ENCODE results near the gene KCNMB2. TPM values are rescaled to one million over a fixed set of nuclear protein-coding genes. Genes with fewer than 3 reads are reported as not detected.

KCNMB2 gene
- polyA plus RNA-seq, 1 experiment: not detected

DNA sequence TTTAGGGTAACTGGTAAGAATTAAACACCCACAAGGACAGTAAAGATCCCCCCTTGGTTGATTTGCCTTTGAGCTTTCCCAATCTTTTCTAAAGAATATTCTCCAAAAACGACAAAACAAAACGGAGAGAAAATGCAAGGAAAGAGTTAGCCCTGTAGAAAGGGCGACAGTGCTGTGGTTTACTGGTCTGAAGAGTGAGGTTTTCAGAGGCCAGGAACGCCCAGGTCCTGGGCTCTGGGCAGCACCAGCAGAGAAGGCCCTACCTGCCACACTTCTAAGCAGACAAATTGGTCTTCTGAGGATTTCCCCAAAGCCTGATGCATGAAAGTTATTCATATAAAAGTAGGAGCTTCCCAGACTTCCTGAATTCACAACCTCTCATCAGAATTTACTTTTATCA is 119.3 kb downstream of the KCNMB2 start:
- no peak for DNase-seq (ENCODE audit: low read depth)
- Histone ChIP-seq H3K4me3 (ENCODE audit: low read depth, low read length) (no peak overlapping the region), H3K36me3 (ENCODE audit: control insufficient read depth, insufficient read depth, low read length) (no peaks in the 10 kb centered on the region), H3K27me3 (ENCODE audit: control insufficient read depth, insufficient read depth, low read length) (no peaks in the 10 kb centered on the region)
- ChIA-PET POLR2A (interaction anchor here (0.6 kb wide), 1 partner anchor 61 kb away, joined by 5 read pairs; no protein-coding TSS in a partner anchor), CTCF (interaction anchor here (0.6 kb wide), 1 partner anchor 11 kb away, joined by 3 read pairs; no protein-coding TSS in a partner anchor)
- TF ChIP-seq, protein P1, sequence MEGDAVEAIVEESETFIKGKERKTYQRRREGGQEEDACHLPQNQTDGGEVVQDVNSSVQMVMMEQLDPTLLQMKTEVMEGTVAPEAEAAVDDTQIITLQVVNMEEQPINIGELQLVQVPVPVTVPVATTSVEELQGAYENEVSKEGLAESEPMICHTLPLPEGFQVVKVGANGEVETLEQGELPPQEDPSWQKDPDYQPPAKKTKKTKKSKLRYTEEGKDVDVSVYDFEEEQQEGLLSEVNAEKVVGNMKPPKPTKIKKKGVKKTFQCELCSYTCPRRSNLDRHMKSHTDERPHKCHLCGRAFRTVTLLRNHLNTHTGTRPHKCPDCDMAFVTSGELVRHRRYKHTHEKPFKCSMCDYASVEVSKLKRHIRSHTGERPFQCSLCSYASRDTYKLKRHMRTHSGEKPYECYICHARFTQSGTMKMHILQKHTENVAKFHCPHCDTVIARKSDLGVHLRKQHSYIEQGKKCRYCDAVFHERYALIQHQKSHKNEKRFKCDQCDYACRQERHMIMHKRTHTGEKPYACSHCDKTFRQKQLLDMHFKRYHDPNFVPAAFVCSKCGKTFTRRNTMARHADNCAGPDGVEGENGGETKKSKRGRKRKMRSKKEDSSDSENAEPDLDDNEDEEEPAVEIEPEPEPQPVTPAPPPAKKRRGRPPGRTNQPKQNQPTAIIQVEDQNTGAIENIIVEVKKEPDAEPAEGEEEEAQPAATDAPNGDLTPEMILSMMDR (IDR thresholded peaks at IDR 0.05; ENCODE audit: insufficient read depth, low read depth, low read length): no peak

DNA sequence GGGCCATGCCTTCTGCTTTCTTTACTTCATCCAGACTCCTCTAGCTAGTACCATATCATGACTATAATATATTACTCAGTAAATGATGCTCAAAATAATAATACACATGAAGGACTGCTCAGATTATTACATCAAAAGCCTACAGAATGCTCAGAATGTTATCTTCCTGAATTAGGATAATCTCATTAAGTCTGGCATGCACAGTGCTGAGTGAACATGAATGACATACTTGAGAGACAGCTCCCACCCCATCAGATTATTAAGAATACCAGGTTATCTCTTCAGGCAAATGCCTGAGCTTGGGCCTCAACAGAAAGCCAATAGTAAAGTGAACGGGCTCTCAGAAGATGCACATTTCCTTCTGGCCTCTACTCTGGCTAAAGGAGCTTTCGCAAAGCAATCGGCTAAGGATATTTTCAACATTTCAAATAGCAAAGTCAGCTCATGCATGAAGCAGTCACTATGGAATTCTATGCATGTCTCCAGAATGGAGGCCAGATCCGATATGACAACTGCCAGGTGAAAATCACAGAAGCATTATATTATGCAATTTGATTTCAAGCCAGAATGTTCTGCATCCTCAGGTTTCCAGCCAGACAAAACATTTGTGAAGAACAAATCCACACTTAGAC is 122.6 kb downstream of the KCNMB2 start:
- no peaks in the 10 kb centered on the region for H3K27me3 ChIP-seq (ENCODE audit: control insufficient read depth, insufficient read depth, low read length)
- ChIA-PET POLR2A (no interaction called here), CTCF (interaction anchor here (0.8 to 1.3 kb wide), 3 partner anchors 9 to 225 kb away, joined by 3 read pairs; no protein-coding TSS in a partner anchor)
- TF ChIP-seq, protein P1 (IDR thresholded peaks at IDR 0.05; ENCODE audit: insufficient read depth, low read depth, low read length): no peak
- no peak for DNase-seq (ENCODE audit: low read depth)
- H3K36me3 ChIP-seq (ENCODE audit: control insufficient read depth, insufficient read depth, low read length): no peaks in the 10 kb centered on the region
- no peak overlapping the region for H3K4me3 ChIP-seq (ENCODE audit: low read depth, low read length)

DNA sequence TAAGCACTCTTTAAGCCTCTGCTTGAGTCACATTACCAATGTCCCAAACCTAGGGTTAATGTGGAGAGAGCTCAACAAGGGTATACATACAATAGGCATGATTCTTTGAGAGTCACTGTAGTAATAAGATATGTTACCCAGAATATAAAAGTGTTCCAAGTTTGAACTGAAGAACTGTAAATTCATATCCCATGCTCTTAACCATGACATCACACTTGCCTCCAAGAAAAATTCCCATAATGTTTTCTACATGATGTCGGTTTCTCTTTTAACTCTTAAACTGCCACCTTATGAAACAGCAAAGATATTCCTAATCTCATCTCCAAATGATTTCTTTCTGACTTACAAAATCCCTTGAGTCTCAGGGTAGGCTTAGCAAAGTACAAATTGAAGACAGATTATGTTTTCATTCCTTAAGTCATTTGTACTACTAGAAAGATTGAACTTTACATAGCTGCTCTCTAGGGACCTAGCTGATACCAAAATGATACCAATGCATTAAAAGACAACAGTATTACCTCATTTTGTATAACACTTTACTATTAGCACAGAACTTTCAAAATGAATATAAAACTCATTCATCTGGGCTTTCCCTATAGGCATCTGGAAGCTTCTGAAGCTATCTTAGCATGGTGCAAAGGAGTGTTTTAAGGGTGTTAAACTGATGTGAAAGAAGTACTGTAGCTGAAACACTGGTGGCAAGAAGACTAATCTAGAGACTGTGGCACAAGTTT is 127.1 kb downstream of the KCNMB2 start:
- ChIA-PET CTCF (no interaction called here), POLR2A (no interaction called here)
- no peak for DNase-seq (ENCODE audit: low read depth)
- TF ChIP-seq, protein P1 (IDR thresholded peaks at IDR 0.05; ENCODE audit: insufficient read depth, low read depth, low read length): no peak
- H3K4me3 ChIP-seq (ENCODE audit: low read depth, low read length): no peak overlapping the region
- no peaks in the 10 kb centered on the region for H3K36me3 ChIP-seq (ENCODE audit: control insufficient read depth, insufficient read depth, low read length)
- H3K27me3 ChIP-seq (ENCODE audit: control insufficient read depth, insufficient read depth, low read length): no peaks in the 10 kb centered on the region

- TF ChIP-seq, protein P1 (IDR thresholded peaks at IDR 0.05; ENCODE audit: insufficient read depth, low read depth, low read length): no peak
- ChIA-PET POLR2A (no interaction called here), CTCF (interaction anchor here (0.7 kb wide), 1 partner anchor 10 kb away, joined by 3 read pairs; no protein-coding TSS in a partner anchor)
- DNase-seq (ENCODE audit: low read depth): no peak
- Histone ChIP-seq H3K36me3 (ENCODE audit: control insufficient read depth, insufficient read depth, low read length) (no peaks in the 10 kb centered on the region), H3K27me3 (ENCODE audit: control insufficient read depth, insufficient read depth, low read length) (no peaks in the 10 kb centered on the region), H3K4me3 (ENCODE audit: low read depth, low read length) (no peak overlapping the region)
Measured at GRCh38 chr3:178665747-178666146, 129.5 kb downstream of the KCNMB2 start.

GRCh38 chr3:178669022-178669601 is 132.9 kb downstream of the KCNMB2 start:
- ChIA-PET POLR2A (interaction anchor here (0.6 kb wide), 1 partner anchor 1341 kb away, joined by 3 read pairs; no protein-coding TSS in a partner anchor), CTCF (interaction anchor here (0.8 kb wide), 1 partner anchor 10 kb away, joined by 3 read pairs; no protein-coding TSS in a partner anchor)
- peak; percentile 10 for DNase-seq (ENCODE audit: low read depth)
- H3K36me3 ChIP-seq (ENCODE audit: control insufficient read depth, insufficient read depth, low read length): no peaks in the 10 kb centered on the region
- TF ChIP-seq, protein P1 (IDR thresholded peaks at IDR 0.05; ENCODE audit: insufficient read depth, low read depth, low read length): no peak
- H3K4me3 ChIP-seq (ENCODE audit: low read depth, low read length): no peak overlapping the region
- no peaks in the 10 kb centered on the region for H3K27me3 ChIP-seq (ENCODE audit: control insufficient read depth, insufficient read depth, low read length)
